Measurements from ENCODE around the gene CUL5.

DNA sequence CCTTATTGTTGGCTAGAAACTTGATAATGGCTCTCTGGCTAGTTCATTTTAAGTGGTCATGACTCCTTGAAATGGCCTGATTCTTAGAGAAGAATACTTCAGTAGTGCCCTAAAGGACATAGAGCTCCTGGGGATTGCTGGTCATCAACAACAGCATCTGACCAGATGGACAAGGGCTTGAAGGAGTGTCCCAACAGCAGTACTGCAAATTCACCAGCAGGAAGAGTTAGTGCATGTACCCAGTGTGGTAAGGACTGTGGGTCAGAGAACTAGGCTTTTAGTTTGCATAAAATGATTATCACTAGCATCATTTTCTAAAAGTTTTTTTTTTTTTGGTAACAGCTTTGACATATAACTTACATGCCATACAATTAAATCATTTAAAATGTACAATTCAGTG, 39.5 kb upstream of the CUL5 start:
- TF ChIP-seq POLR2A (IDR thresholded peaks at IDR 0.05; ENCODE audit: low read depth, low read length) (no peak), POLR2AphosphoS5 (IDR thresholded peaks at IDR 0.05; ENCODE audit: low read depth, low read length) (no peak)
